Hepatocyte (in vitro differentiated cells): ENCODE results near the gene ANKRD50. TPM values are rescaled to one million over a fixed set of nuclear protein-coding genes. Genes with fewer than 3 reads are reported as not detected.
A peak's percentile ranks its signal among the peaks of the same experiment; 100 is the strongest.

Source experiments
- DNase-seq: peaks from one replicate; pipeline ENCODE4 v3.0.0-alpha.2; 2016; ENCODE audit warnings: low spot score
- H2AFZ ChIP-seq: fragments of 200-600 bp; sonication (generic); 2 replicates; pipeline ENCODE4 v1.6.0; 2016; ENCODE audit warnings: antibody characterized with exemption, mild to moderate bottlenecking
- H3K27ac ChIP-seq: fragments of 200-600 bp; sonication (generic); 2 replicates; pipeline ENCODE4 v1.5.1; 2016; ENCODE audit warnings: mild to moderate bottlenecking
- H3K27me3 ChIP-seq: fragments of 200-600 bp; sonication (generic); 2 replicates; pipeline ENCODE4 v1.6.1; 2016
- H3K36me3 ChIP-seq: fragments of 200-600 bp; sonication (generic); replicated peaks from 2 replicates; pipeline ENCODE4 v1.5.1; 2016; ENCODE audit warnings: low read depth; ENCODE audit not compliant: insufficient read depth
- H3K4me1 ChIP-seq: fragments of 200-600 bp; sonication (generic); 2 replicates; pipeline ENCODE4 v1.5.1; 2016; ENCODE audit warnings: mild to moderate bottlenecking, moderate library complexity; ENCODE audit not compliant: insufficient read depth
- H3K4me2 ChIP-seq: fragments of 200-600 bp; sonication (generic); 2 replicates; pipeline ENCODE4 v1.6.0; 2016
- H3K4me3 ChIP-seq: fragments of 200-600 bp; sonication (generic); 2 replicates; pipeline ENCODE4 v1.5.1; 2016; ENCODE audit warnings: mild to moderate bottlenecking
- H3K79me2 ChIP-seq: fragments of 200-600 bp; sonication (generic); 2 replicates; pipeline ENCODE4 v1.6.0; 2017; ENCODE audit warnings: mild to moderate bottlenecking
- H3K9me2 ChIP-seq: fragments of 200-600 bp; sonication (generic); replicated peaks from 2 replicates; pipeline ENCODE4 v1.6.0; 2017; ENCODE audit warnings: mild to moderate bottlenecking; ENCODE audit not compliant: insufficient read depth
- H3K9me3 ChIP-seq: fragments of 200-600 bp; sonication (generic); 2 replicates; pipeline ENCODE4 v1.5.1; 2016; ENCODE audit warnings: low read depth, mild to moderate bottlenecking
- H4K20me1 ChIP-seq: fragments of 200-600 bp; sonication (generic); 2 replicates; pipeline ENCODE4 v1.6.0; 2016; ENCODE audit warnings: mild to moderate bottlenecking; ENCODE audit not compliant: insufficient read depth, poor library complexity, severe bottlenecking
- CTCF ChIP-seq: fragments of 200-600 bp; sonication (generic); IDR thresholded peaks from 2 replicates; pipeline ENCODE4 v1.5.1; 2016; ENCODE audit warnings: antibody characterized with exemption, mild to moderate bottlenecking; ENCODE audit not compliant: poor library complexity
- EZH2 ChIP-seq: fragments of 200-600 bp; sonication (generic); IDR thresholded peaks from 2 replicates; pipeline ENCODE4 v1.6.1; 2016; ENCODE audit warnings: antibody characterized with exemption, mild to moderate bottlenecking, borderline replicate concordance
- EZH2phosphoT487 ChIP-seq: fragments of 200-600 bp; sonication (generic); IDR thresholded peaks from one replicate; pipeline ENCODE4 v1.6.1; 2018; ENCODE audit warnings: antibody characterized with exemption, mild to moderate bottlenecking, low read depth, moderate library complexity; ENCODE audit not compliant: unreplicated experiment, severe bottlenecking
- WGBS: methylation state at CpG from one replicate; pipeline ENCODE4 v1.1.6; 2016; ENCODE audit warnings: low lambda C conversion rate; ENCODE audit errors: missing lambda C conversion rate; 5-methylcytosine and 5-hydroxymethylcytosine counted together
- polyA plus RNA-seq: library from polyadenylated mRNA; unstranded; fragments of >200 nt; fragmentation: Nextera tagmentation; extraction: Ambion mirVana; gene quantifications from 2 replicates; pipeline ENCODE4 v1.2.1, GENCODE V29; 2016
- total RNA-seq: library from RNA; depleted of rRNA; stranded (reverse); fragments of >200 nt; gene quantifications from 2 replicates; pipeline ENCODE4 v1.2.3, GENCODE V29; 2014

ANKRD50 gene
- total and polyA plus RNA-seq, 2 experiments from 2014 or later = 6.7 to 37.4 TPM

- Histone ChIP-seq H3K9me2 (no peaks in the 10 kb centered on the region), H3K9me3 (no peaks in the 10 kb centered on the region), H3K36me3 (no peaks in the 10 kb centered on the region), H3K27ac (peak overlapping the region; percentile 100), H3K79me2 (peaks cover 50% of the 10 kb centered on the region), H3K4me1 (peaks cover 14% of the 10 kb centered on the region), H4K20me1 (peaks cover 43% of the 10 kb centered on the region), H3K4me2 (peak overlapping the region; percentile 84), H3K4me3 (peak overlapping the region; percentile 83), H3K27me3 (no peaks in the 10 kb centered on the region), H2AFZ (peak overlapping the region; percentile 86)
- under 1% methylated on average over 24 of the region's 35 CpGs for WGBS
- no peak for TF ChIP-seq EZH2phosphoT487
- TF ChIP-seq CTCF = peak; percentile 38
- no peak for TF ChIP-seq EZH2
- peak; percentile 83 for DNase-seq
Observed at GRCh38 chr4:124711471-124712371, 811 bp downstream of the ANKRD50 start.

GRCh38 chr4:124710911-124711310, 1.6 kb downstream of the ANKRD50 start:
- WGBS = 38% methylated on average over 5 of the region's 5 CpGs
- no peaks in the 10 kb centered on the region for H3K9me3 ChIP-seq
- no peak for TF ChIP-seq EZH2phosphoT487
- TF ChIP-seq CTCF = no peak
- TF ChIP-seq EZH2 = no peak
- H3K27me3 ChIP-seq = no peaks in the 10 kb centered on the region
- H3K4me1 ChIP-seq = peaks cover 14% of the 10 kb centered on the region
- H3K36me3 ChIP-seq = no peaks in the 10 kb centered on the region
- peak overlapping the region; percentile 100 for H3K27ac ChIP-seq
- peaks cover 58% of the 10 kb centered on the region for H3K79me2 ChIP-seq
- H4K20me1 ChIP-seq = peaks cover 46% of the 10 kb centered on the region
- H3K9me2 ChIP-seq = no peaks in the 10 kb centered on the region
- peak overlapping the region; percentile 84 for H3K4me2 ChIP-seq
- peak; percentile 11 for DNase-seq
- peak overlapping the region; percentile 86 for H2AFZ ChIP-seq
- peak overlapping the region; percentile 83 for H3K4me3 ChIP-seq

GRCh38 chr4:124710015-124710741, 2.4 kb downstream of the ANKRD50 start:
- H3K4me2 ChIP-seq = peak overlapping the region; percentile 84
- H3K27me3 ChIP-seq = no peaks in the 10 kb centered on the region
- H3K36me3 ChIP-seq = no peaks in the 10 kb centered on the region
- H3K27ac ChIP-seq = peak overlapping the region; percentile 100
- no peak for DNase-seq
- peaks cover 52% of the 10 kb centered on the region for H4K20me1 ChIP-seq
- 53% methylated on average over 7 of the region's 7 CpGs for WGBS
- no peaks in the 10 kb centered on the region for H3K9me2 ChIP-seq
- peaks cover 66% of the 10 kb centered on the region for H3K79me2 ChIP-seq
- H3K9me3 ChIP-seq = no peaks in the 10 kb centered on the region
- H3K4me1 ChIP-seq = peaks cover 14% of the 10 kb centered on the region
- no peak for TF ChIP-seq EZH2
- no peak for TF ChIP-seq CTCF
- no peak for TF ChIP-seq EZH2phosphoT487
- peak overlapping the region; percentile 83 for H3K4me3 ChIP-seq
- no peak overlapping the region for H2AFZ ChIP-seq
